Osteocyte (in vitro differentiated cells): ENCODE results near the gene KIAA1217. TPM values are rescaled to one million over a fixed set of nuclear protein-coding genes. Genes with fewer than 3 reads are reported as not detected.

Source experiments
- DNase-seq: peaks from one replicate; pipeline ENCODE4 v3.0.0; 2021; ENCODE audit warnings: mixed read lengths; ENCODE audit not compliant: unreplicated experiment; ENCODE audit errors: extremely low spot score
- H3K27ac Mint-ChIP-seq: one replicate; pipeline ENCODE4 v1.8.0; 2021; ENCODE audit warnings: mild to moderate bottlenecking, mixed read lengths; ENCODE audit not compliant: unreplicated experiment
- H3K27me3 Mint-ChIP-seq: one replicate; pipeline ENCODE4 v1.8.0; 2021; ENCODE audit warnings: mixed read lengths; ENCODE audit not compliant: unreplicated experiment
- H3K36me3 Mint-ChIP-seq: one replicate; pipeline ENCODE4 v1.8.0; 2021; ENCODE audit warnings: mixed read lengths; ENCODE audit not compliant: unreplicated experiment
- H3K4me1 Mint-ChIP-seq: one replicate; pipeline ENCODE4 v1.8.0; 2021; ENCODE audit warnings: mixed read lengths; ENCODE audit not compliant: unreplicated experiment
- H3K4me3 Mint-ChIP-seq: one replicate; pipeline ENCODE4 v1.8.0; 2021; ENCODE audit warnings: mild to moderate bottlenecking, moderate library complexity, mixed read lengths; ENCODE audit not compliant: unreplicated experiment
- H3K9me3 Mint-ChIP-seq: one replicate; pipeline ENCODE4 v1.8.0; 2021; ENCODE audit warnings: mixed read lengths; ENCODE audit not compliant: unreplicated experiment
- CTCF ChIP-seq: fragments of 200-600 bp; sonication (generic); IDR thresholded peaks from 2 replicates; pipeline ENCODE4 v1.5.0; 2021; ENCODE audit warnings: antibody characterized with exemption, mild to moderate bottlenecking, moderate library complexity
- total RNA-seq: library from RNA; stranded (reverse); gene quantifications from 2 replicates; pipeline ENCODE4 v1.2.1, GENCODE V29; 2021

KIAA1217 gene
- total RNA-seq, 1 donor from 2014 or later: 2.8 TPM

DNA sequence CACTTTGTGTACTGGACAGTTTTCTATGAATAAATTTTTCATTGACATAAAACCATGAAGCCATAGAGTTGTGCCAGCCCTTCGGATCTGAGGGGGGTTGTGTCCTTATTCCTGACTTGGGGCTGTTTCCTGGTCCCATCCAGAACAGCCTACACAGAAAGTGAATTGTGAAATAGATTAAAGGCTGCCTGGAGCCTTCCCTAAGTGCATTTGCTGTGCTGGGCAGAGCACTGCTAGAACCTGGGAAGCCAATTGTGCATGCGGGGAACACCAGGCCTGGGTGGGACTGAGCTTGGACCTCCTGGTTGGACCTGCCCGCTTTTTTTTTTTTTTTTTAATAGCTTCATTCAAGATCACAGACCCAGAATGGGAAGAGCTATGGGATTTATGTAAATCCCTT, 275.8 kb downstream of the KIAA1217 start:
- H3K27ac Mint-ChIP-seq: no peak overlapping the region
- TF ChIP-seq CTCF: no peak
- H3K4me1 Mint-ChIP-seq: peaks cover 11% of the 10 kb centered on the region
- no peak for DNase-seq
- H3K36me3 Mint-ChIP-seq: no peaks in the 10 kb centered on the region
- H3K27me3 Mint-ChIP-seq: peaks cover 2% of the 10 kb centered on the region
- no peak overlapping the region for H3K4me3 Mint-ChIP-seq
- H3K9me3 Mint-ChIP-seq: peaks cover 6% of the 10 kb centered on the region

DNA sequence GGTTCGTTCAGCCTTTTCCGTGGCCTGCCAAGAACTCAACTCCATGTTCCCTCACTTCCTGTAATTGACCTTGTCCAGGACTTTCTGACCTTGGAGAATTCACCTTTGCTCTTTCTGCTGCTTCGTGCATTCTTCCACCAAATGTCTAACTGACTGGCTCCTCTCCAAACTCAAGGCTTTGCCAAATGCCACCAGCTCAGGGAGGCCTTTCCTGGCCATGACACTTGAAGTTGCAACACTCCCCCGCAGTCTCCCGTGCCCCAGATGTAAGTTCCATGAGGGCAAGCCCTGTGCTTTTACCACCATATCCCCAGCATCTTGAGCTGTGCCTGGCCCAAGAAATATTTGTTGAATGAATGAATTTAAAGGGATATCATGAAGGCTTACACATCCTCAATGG, 276.4 kb downstream of the KIAA1217 start:
- Mint-ChIP-seq H3K9me3 (peaks cover 6% of the 10 kb centered on the region), H3K36me3 (no peaks in the 10 kb centered on the region), H3K27ac (no peak overlapping the region), H3K4me3 (no peak overlapping the region), H3K27me3 (peaks cover 2% of the 10 kb centered on the region), H3K4me1 (peaks cover 11% of the 10 kb centered on the region)
- no peak for TF ChIP-seq CTCF
- no peak for DNase-seq

- Mint-ChIP-seq H3K27ac (no peak overlapping the region), H3K4me1 (peaks cover 6% of the 10 kb centered on the region), H3K36me3 (no peaks in the 10 kb centered on the region), H3K4me3 (no peak overlapping the region), H3K9me3 (peaks cover 6% of the 10 kb centered on the region), H3K27me3 (peaks cover 2% of the 10 kb centered on the region)
- no peak for TF ChIP-seq CTCF
- no peak for DNase-seq
Measured at GRCh38 chr10:24488631-24489030, 279.7 kb downstream of the KIAA1217 start.

- peaks cover under 1% of the 10 kb centered on the region for H3K27me3 Mint-ChIP-seq
Measured at GRCh38 chr10:24493165-24493564, 284.2 kb downstream of the KIAA1217 start.

DNA sequence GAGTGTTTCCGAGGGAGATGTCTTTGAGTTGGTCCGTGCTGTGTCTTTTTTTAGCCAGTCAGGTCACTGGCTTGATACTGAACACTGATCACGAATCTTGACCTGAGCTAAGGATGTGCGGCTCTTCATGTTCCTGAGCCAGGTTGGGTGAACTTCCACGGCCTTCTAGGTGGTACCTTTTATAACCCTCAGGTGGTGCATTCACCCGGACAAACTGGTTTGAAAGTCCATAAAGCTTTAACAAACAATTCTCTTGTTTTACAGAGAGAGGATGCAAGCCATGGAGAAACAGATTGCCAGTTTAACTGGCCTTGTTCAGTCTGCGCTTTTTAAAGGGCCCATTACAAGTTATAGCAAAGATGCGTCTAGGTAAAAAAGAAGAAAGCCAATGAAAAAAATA, 285.3 kb downstream of the KIAA1217 start:
- TF ChIP-seq CTCF: no peak
- no peak for DNase-seq

More at GRCh38 chr10:24493165-24493564, 284.2 kb downstream of the KIAA1217 start:
- Mint-ChIP-seq H3K4me1 (no peaks in the 10 kb centered on the region), H3K27ac (no peak overlapping the region), H3K9me3 (no peaks in the 10 kb centered on the region), H3K36me3 (no peaks in the 10 kb centered on the region), H3K4me3 (no peak overlapping the region)
- TF ChIP-seq CTCF: no peak
- DNase-seq: no peak

More for the DNA sequence above, 285.3 kb downstream of the KIAA1217 start:
- Mint-ChIP-seq H3K9me3 (no peaks in the 10 kb centered on the region), H3K36me3 (no peaks in the 10 kb centered on the region), H3K4me3 (no peak overlapping the region), H3K4me1 (no peaks in the 10 kb centered on the region), H3K27ac (no peak overlapping the region), H3K27me3 (no peaks in the 10 kb centered on the region)
